WTC11 (cell line): ENCODE measurements around the gene ZEB2.

ENCODE experiments used
- ATF6 ChIP-seq: sonication (generic); formaldehyde crosslinking; IDR thresholded peaks from 2 replicates; pipeline ENCODE4 v1.8.1; 2023; ENCODE audit warnings: mild to moderate bottlenecking, missing genetic modification reagents
- CBFB ChIP-seq: sonication (generic); formaldehyde crosslinking; IDR thresholded peaks from 2 replicates; pipeline ENCODE4 v1.8.1; 2022; ENCODE audit warnings: mild to moderate bottlenecking, low read depth, missing genetic modification reagents
- CREM ChIP-seq: sonication (generic); formaldehyde crosslinking; IDR thresholded peaks from 2 replicates; pipeline ENCODE4 v1.8.1; 2022; ENCODE audit warnings: mild to moderate bottlenecking, missing genetic modification reagents, moderate library complexity
- CTCF ChIP-seq: fragments of 200-600 bp; IDR thresholded peaks from 2 replicates; pipeline ENCODE4 v1.8.0; 2022; ENCODE audit warnings: antibody characterized with exemption
- ESRRA ChIP-seq: sonication (generic); formaldehyde crosslinking; IDR thresholded peaks from 2 replicates; pipeline ENCODE4 v1.8.1; 2022; ENCODE audit warnings: mild to moderate bottlenecking, missing genetic modification reagents, borderline replicate concordance
- NFYB ChIP-seq: sonication (generic); formaldehyde crosslinking; conservative IDR thresholded peaks from 2 replicates; pipeline ENCODE4 v1.8.0; 2022; ENCODE audit warnings: low read depth, missing genetic modification reagents
- NR2C2 ChIP-seq: sonication (generic); formaldehyde crosslinking; IDR thresholded peaks from 2 replicates; pipeline ENCODE4 v1.8.0; 2022; ENCODE audit warnings: mild to moderate bottlenecking, missing genetic modification reagents
- PRDM15 ChIP-seq: sonication (generic); formaldehyde crosslinking; IDR thresholded peaks from 2 replicates; pipeline ENCODE4 v1.8.0; 2022; ENCODE audit warnings: missing genetic modification reagents
- PRRX2 ChIP-seq: fragments of 250-450 bp; sonication (Bioruptor Pico); IDR thresholded peaks from 2 replicates; pipeline ENCODE4 v1.8.0; 2021; ENCODE audit warnings: mild to moderate bottlenecking
- ZNF263 ChIP-seq: sonication (generic); formaldehyde crosslinking; IDR thresholded peaks from 2 replicates; pipeline ENCODE4 v1.8.1; 2022; ENCODE audit warnings: low read depth, mild to moderate bottlenecking, moderate library complexity, missing genetic modification reagents
- ZNF512 ChIP-seq: sonication (generic); formaldehyde crosslinking; IDR thresholded peaks from 2 replicates; pipeline ENCODE4 v1.8.1; 2022; ENCODE audit warnings: missing genetic modification reagents, borderline replicate concordance
- ZSCAN18 ChIP-seq: fragments of 250-450 bp; sonication (Bioruptor Pico); IDR thresholded peaks from 2 replicates; pipeline ENCODE4 v2.1.2; 2022; ENCODE audit warnings: mild to moderate bottlenecking, moderate library complexity

- TF ChIP-seq CTCF (no peak), ZSCAN18 (no peak), NR2C2 (CRISPR knock-in tag) (no peak), PRRX2 (CRISPR knock-in tag) (no peak), CBFB (CRISPR knock-in tag) (no peak), CREM (CRISPR knock-in tag) (no peak), ZNF512 (CRISPR knock-in tag) (no peak), ESRRA (CRISPR knock-in tag) (no peak), PRDM15 (CRISPR knock-in tag) (no peak), NFYB (CRISPR knock-in tag) (no peak), ATF6 (CRISPR knock-in tag) (no peak), ZNF263 (CRISPR knock-in tag) (no peak)
Observed at GRCh38 chr2:144567745-144568144, 47.8 kb upstream of the ZEB2 start.
